Upper lobe of left lung (tissue), 6 donors: ENCODE data around the gene TYROBP. TPM values are rescaled to one million over a fixed set of nuclear protein-coding genes. Genes with fewer than 3 reads are reported as not detected.
"Not testable (repeated sequence)": the region's sequence is repeated elsewhere in the genome, so short reads cannot be mapped to it uniquely, and the experiment has no call there.

Experiments used
- ATAC-seq, 2 donors: fragments of 200-7000 bp; cut with Tn5 transposase; one replicate each; pipeline ENCODE4 v1.9.1; 2022; ENCODE audit warnings: mild to moderate bottlenecking in 2 of 2, moderate library complexity in 2 of 2; ENCODE audit not compliant: low FRiP score in 2 of 2
- DNase-seq, 2 donors: peaks; one replicate each; pipeline ENCODE4 v3.0.0-alpha.2; 2019 to 2020
- H3K27ac ChIP-seq, 4 donors: fragments of 200-600 bp; sonication (generic); one replicate each; pipeline ENCODE4 v1.5.1; 2016 to 2019
- H3K27me3 ChIP-seq, 4 donors: fragments of 200-600 bp; sonication (generic); one replicate each; pipeline ENCODE4 v1.5.1; 2017 to 2019
- H3K36me3 ChIP-seq, 4 donors: fragments of 200-600 bp; sonication (generic); one replicate each; pipeline ENCODE4 v1.5.1; 2016 to 2019
- H3K4me1 ChIP-seq, 4 donors: fragments of 200-600 bp; sonication (generic); one replicate each; pipeline ENCODE4 v1.5.1; 2018 to 2019
- H3K4me3 ChIP-seq, 4 donors: fragments of 200-600 bp; sonication (generic); one replicate each; pipeline ENCODE4 v1.5.1; 2017 to 2019; ENCODE audit warnings: mild to moderate bottlenecking in 2 of 4, moderate library complexity in 1 of 4
- H3K9me3 ChIP-seq, 4 donors: fragments of 200-600 bp; sonication (generic); one replicate each; pipeline ENCODE4 v1.5.1; 2018 to 2019
- CTCF ChIP-seq, 6 experiments: fragments of 450-650 bp in 4 of 6; fragments of 200-600 bp in 2 of 6; sonication (generic) in 2 of 6; IDR thresholded peaks; one replicate each; pipeline ENCODE4 v1.5.1; 2016 to 2019; ENCODE audit warnings: antibody characterized with exemption in 6 of 6
- EP300 ChIP-seq, 4 donors: sonication (generic); formaldehyde crosslinking; IDR thresholded peaks; one replicate each; pipeline ENCODE4 v1.5.1; 2017; ENCODE audit warnings: antibody characterized with exemption in 4 of 4, control low read depth in 2 of 4
- POLR2A ChIP-seq, 4 donors: fragments of 450-650 bp; IDR thresholded peaks; one replicate each; pipeline ENCODE4 v1.5.1; 2016 to 2017; ENCODE audit warnings: antibody characterized with exemption in 4 of 4, mild to moderate bottlenecking in 2 of 4
- POLR2AphosphoS5 ChIP-seq, 2 donors: sonication (generic); formaldehyde crosslinking; IDR thresholded peaks; one replicate each; pipeline ENCODE4 v1.5.1; 2017; ENCODE audit warnings: antibody characterized with exemption in 2 of 2
- WGBS, 2 donors: methylation state at CpG; one replicate each; pipeline ENCODE4 v1.1.5; 2017 to 2018; 5-methylcytosine and 5-hydroxymethylcytosine counted together
- total RNA-seq, 6 donors: library from RNA; depleted of rRNA in 4 of 6; stranded (reverse); fragments of >200 nt in 4 of 6; gene quantifications; one replicate each; pipeline versions ENCODE4 v1.1.0 to v1.2.1, GENCODE V29; 2016 to 2021
- donor health status: DM: no; HTN: no; CAD: no; lungs with moderate emphysema.
- donor health status: DM: no; HTN: yes; CAD: no; lungs with severe emphysema.

TYROBP gene
- total RNA-seq, 6 donors from 2014 or later = 131 to 532 (median 345) TPM

- H3K9me3 ChIP-seq = no peaks in the 10 kb centered on the region
- H3K36me3 ChIP-seq = no peaks in the 10 kb centered on the region
- ATAC-seq (peak in 1 of 2 donors; percentile 9), DNase-seq (peak in 1 of 2 donors; percentile 59)
- H3K27ac ChIP-seq = no peak overlapping the region
- H3K4me3 ChIP-seq = no peak overlapping the region
- H3K27me3 ChIP-seq = peaks cover 0 to 8% (median 1%) of the 10 kb centered on the region in 4 donors
- 25 to 54% methylated on average over 8 to 23 of the region's 23 CpGs for WGBS, 2 donors
- TF ChIP-seq POLR2AphosphoS5 (IDR thresholded peaks at IDR 0.05) = no peak
- no peak for TF ChIP-seq EP300 (IDR thresholded peaks at IDR 0.05)
- TF ChIP-seq POLR2A (IDR thresholded peaks at IDR 0.05) = no peak
- TF ChIP-seq CTCF (IDR thresholded peaks at IDR 0.05) = no peak
- H3K4me1 ChIP-seq = peaks cover 0 to 5% (median 0%) of the 10 kb centered on the region in 4 donors
Observed at GRCh38 chr19:35879068-35879467, 29.0 kb downstream of the TYROBP start.

DNA sequence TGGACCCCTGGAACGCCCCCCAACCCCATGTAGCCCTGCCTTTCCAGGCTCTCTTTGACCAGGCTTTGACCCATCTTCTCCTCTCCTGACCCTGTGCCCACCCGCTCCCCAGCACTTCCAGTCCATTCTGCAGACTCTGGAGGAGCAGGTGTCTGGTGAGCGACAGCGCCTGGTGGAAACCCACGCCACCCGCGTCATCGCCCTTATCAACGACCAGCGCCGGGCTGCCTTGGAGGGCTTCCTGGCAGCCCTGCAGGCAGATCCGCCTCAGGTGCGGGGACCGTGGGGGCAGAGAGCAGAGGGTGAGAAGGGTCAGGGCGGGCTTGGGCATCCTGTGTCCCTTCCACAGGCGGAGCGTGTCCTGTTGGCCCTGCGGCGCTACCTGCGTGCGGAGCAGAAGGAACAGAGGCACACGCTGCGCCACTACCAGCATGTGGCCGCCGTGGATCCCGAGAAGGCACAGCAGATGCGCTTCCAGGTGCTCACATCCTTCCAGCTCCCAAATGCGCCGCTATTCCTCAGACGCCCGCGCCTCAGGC lies 33.6 kb downstream of the TYROBP start:
- DNase-seq (no peak), ATAC-seq (no peak)
- WGBS, 2 donors = 92 to 93% methylated on average over 29 to 32 of the region's 32 CpGs
- Histone ChIP-seq H3K9me3 (no peaks in the 10 kb centered on the region), H3K4me1 (peaks cover 7 to 10% (median 8%) of the 10 kb centered on the region in 4 donors), H3K36me3 (no peaks in the 10 kb centered on the region), H3K27ac (no peak overlapping the region), H3K27me3 (peaks cover 0 to 18% (median 12%) of the 10 kb centered on the region in 4 donors), H3K4me3 (no peak overlapping the region)
- no peak for TF ChIP-seq EP300 (IDR thresholded peaks at IDR 0.05)
- TF ChIP-seq CTCF (IDR thresholded peaks at IDR 0.05) = no peak
- no peak for TF ChIP-seq POLR2AphosphoS5 (IDR thresholded peaks at IDR 0.05)
- TF ChIP-seq POLR2A (IDR thresholded peaks at IDR 0.05) = no peak

DNA sequence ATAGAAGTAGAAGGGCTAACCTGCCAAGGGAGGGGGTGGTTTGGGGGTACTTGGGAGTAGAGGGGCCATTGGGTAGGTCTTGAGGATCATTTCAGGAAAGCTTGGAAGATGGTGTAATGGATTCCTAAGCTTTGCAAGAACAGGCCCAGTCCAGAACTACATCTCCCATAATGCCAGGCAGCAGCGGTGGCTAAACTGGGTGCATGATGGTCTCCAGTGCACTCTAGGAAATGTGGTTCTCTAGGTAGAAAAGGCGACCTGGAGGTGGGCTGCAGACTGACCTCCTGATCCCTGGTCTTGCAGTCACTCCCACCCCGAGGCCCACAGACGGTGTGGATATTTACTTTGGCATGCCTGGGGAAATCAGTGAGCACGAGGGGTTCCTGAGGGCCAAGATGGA lies 35.9 kb downstream of the TYROBP start:
- H3K4me1 ChIP-seq = peaks cover 16 to 26% (median 22%) of the 10 kb centered on the region in 4 donors
- no peak overlapping the region for H3K4me3 ChIP-seq
- DNase-seq = no peak
- peaks cover 0 to 30% (median 10%) of the 10 kb centered on the region in 4 donors for H3K27me3 ChIP-seq
- 80 to 82% methylated on average over 5 of the region's 5 CpGs for WGBS, 2 donors
- no peak overlapping the region for H3K27ac ChIP-seq
- TF ChIP-seq POLR2A (IDR thresholded peaks at IDR 0.05) (no peak), POLR2AphosphoS5 (IDR thresholded peaks at IDR 0.05) (no peak), CTCF (IDR thresholded peaks at IDR 0.05) (no peak), EP300 (IDR thresholded peaks at IDR 0.05) (no peak)
- ATAC-seq = no peak
- H3K9me3 ChIP-seq = no peaks in the 10 kb centered on the region
- no peaks in the 10 kb centered on the region for H3K36me3 ChIP-seq

DNA sequence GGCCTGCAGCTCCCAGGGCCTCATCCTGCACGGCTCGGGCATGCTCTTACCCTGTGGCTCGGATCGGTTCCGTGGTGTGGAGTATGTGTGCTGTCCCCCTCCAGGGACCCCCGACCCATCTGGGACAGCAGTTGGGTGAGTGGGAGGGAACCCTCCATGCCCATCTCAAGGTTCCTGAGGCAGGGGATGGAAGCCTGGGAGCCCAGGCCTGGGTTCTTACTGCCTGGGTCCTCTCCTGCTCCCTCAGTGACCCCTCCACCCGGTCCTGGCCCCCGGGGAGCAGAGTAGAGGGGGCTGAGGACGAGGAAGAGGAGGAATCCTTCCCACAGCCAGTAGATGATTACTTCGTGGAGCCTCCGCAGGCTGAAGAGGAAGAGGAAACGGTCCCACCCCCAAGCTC lies 36.5 kb downstream of the TYROBP start:
- TF ChIP-seq POLR2AphosphoS5 (IDR thresholded peaks at IDR 0.05) (no peak), POLR2A (IDR thresholded peaks at IDR 0.05) (no peak), EP300 (IDR thresholded peaks at IDR 0.05) (no peak), CTCF (IDR thresholded peaks at IDR 0.05) (no peak)
- Histone ChIP-seq H3K4me1 (peaks cover 16 to 26% (median 22%) of the 10 kb centered on the region in 4 donors), H3K27me3 (peaks cover 0 to 30% (median 10%) of the 10 kb centered on the region in 4 donors), H3K4me3 (no peak overlapping the region), H3K27ac (no peak overlapping the region), H3K36me3 (no peaks in the 10 kb centered on the region), H3K9me3 (no peaks in the 10 kb centered on the region)
- ATAC-seq (no peak), DNase-seq (no peak)
- WGBS, 2 donors = 69 to 77% methylated on average over 12 of the region's 12 CpGs

DNA sequence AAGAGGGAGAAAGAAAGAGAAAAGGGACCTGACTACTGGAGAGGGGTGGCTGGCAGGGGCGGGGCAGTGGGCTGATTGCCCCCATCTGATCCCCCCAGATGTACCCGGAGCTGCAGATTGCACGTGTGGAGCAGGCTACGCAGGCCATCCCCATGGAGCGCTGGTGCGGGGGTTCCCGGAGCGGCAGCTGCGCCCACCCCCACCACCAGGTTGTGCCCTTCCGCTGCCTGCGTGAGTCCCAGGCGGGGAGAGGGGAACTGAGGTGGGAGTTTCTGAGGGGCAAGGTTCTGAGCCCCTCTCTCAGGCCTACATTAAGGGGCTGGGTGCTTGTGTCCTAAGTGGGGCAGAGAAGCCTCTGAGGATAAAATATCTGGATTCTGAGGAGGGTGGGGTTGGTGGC lies 37.3 kb downstream of the TYROBP start:
- H3K9me3 ChIP-seq = no peaks in the 10 kb centered on the region
- DNase-seq (no peak), ATAC-seq (no peak)
- no peaks in the 10 kb centered on the region for H3K36me3 ChIP-seq
- H3K4me1 ChIP-seq = peaks cover 16 to 26% (median 22%) of the 10 kb centered on the region in 4 donors
- WGBS, 2 donors = 65 to 76% methylated on average over 12 of the region's 12 CpGs
- no peak overlapping the region for H3K4me3 ChIP-seq
- peaks cover 0 to 30% (median 10%) of the 10 kb centered on the region in 4 donors for H3K27me3 ChIP-seq
- no peak for TF ChIP-seq EP300 (IDR thresholded peaks at IDR 0.05)
- TF ChIP-seq POLR2A (IDR thresholded peaks at IDR 0.05) = no peak
- TF ChIP-seq POLR2AphosphoS5 (IDR thresholded peaks at IDR 0.05) = no peak
- TF ChIP-seq CTCF (IDR thresholded peaks at IDR 0.05) = no peak
- H3K27ac ChIP-seq = no peak overlapping the region

DNA sequence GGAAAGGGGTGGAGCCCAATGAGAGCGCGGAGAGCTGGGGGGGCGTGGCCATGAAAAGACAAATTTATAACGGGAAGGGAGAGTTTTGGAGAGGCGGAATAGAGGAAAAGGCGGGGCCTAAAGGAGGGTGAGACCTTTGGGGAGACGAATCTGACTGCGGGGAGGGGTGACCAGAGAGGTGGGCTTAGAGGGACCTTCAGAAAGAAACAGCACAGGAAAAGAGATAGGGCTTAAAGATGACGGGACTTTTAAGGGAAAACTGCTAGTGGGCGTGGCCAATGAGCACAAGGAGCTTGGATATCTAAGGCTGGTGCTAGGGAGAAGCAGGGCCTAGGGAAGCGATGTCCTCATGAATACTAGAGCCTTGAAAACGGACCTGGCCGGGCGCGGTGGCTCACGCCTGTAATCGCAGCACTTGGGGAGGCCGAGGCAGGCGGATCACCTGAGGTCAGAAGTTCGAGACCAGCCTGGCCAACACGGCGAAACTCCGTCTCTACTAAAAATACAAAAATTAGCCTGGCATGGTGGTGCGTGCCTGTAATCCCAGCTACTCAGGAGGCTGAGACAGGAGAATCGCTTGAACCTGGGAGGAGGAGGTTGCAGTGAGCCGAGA lies 37.9 kb downstream of the TYROBP start:
- not testable (repeated sequence) for DNase-seq, H3K27ac ChIP-seq, H3K36me3 ChIP-seq, ATAC-seq, H3K9me3 ChIP-seq
- Histone ChIP-seq H3K4me1 (peaks cover 16 to 26% (median 22%) of the 10 kb centered on the region in 4 donors), H3K4me3 (peak overlapping the region in 2 of 4 donors; percentile 9 to 21), H3K27me3 (peaks cover 0 to 30% (median 10%) of the 10 kb centered on the region in 4 donors)
- WGBS, 2 donors = 42 to 43% methylated on average over 26 of the region's 26 CpGs
